ENCODE measurements around the gene NBAS.

Gene NBAS

DNA sequence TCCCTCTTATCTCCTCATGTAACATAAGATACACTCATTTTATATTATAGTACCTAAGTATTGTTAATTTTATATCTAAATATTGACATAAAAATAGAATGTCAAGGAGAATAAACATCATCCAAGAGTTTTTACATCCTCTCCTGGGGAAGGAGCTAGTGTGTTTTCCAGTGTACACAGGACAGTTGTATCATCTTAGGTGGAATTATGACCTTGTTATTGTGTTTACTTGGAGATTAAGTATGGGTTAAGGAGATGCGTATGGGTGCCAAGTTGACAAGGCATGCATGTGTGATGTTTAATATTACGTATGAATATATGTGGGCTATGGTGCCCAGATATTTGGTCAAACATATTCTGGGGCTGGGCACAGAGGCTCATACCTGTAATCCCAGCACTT lies 19.3 kb upstream of the NBAS start:
- H3K9me3 ChIP-seq (ENCODE audit: control insufficient read depth, insufficient read depth, low read depth, low read length) = no peaks in the 10 kb centered on the region
- ChIA-PET POLR2A (no interaction called here), CTCF (interaction anchor here (1.0 kb wide), 1 partner anchor 11 kb away, joined by 3 read pairs; no protein-coding TSS in a partner anchor)
- no peak overlapping the region for H3K27ac ChIP-seq (ENCODE audit: extremely low read depth, low read depth, low read length)
- no peak for TF ChIP-seq ZFP41 (tag by site-specific recombination; IDR thresholded peaks at IDR 0.05; ENCODE audit: borderline replicate concordance)
- no peaks in the 10 kb centered on the region for H3K36me3 ChIP-seq (ENCODE audit: control insufficient read depth in 2 of 2, insufficient read depth in 1 of 2, low read length in 2 of 2)
- no peak overlapping the region for H3K4me3 ChIP-seq (ENCODE audit: low read depth, low read length)
- no peaks in the 10 kb centered on the region for H3K4me1 ChIP-seq (ENCODE audit: control insufficient read depth, insufficient read depth, low read length)

DNA sequence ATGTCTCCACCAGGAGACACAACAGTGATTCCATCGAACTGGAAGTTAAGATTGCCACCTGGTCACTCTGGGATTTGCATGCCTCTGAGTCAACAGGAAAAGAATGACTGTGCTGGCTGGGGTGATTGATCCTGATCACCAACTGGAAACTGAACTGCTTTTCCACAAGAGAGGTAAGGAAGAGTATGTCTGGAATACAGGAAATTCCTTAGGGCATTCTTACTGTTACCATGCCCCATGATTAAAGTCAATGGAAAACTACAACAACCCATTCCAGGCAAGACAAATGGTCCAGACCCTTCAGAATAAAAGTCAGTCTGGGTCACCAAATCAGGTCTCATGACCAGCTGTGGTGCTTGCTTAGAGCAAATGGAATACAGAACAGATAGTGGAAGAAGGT lies 18.5 kb upstream of the NBAS start:
- CTCF ChIA-PET = interaction anchor here (0.9 to 1.0 kb wide), 3 partner anchors 9 to 522 kb away, joined by 3 to 4 read pairs (median 3); no protein-coding TSS in a partner anchor
- TF ChIP-seq SP2 (tag by site-specific recombination; IDR thresholded peaks at IDR 0.05) (no peak), ZBTB21 (tag by site-specific recombination; IDR thresholded peaks at IDR 0.05) (no peak), ZSCAN5A (tag by site-specific recombination; IDR thresholded peaks at IDR 0.05) (no peak), ZNF473 (tag by site-specific recombination; IDR thresholded peaks at IDR 0.05) (no peak), ZNF274 (IDR thresholded peaks at IDR 0.05; ENCODE audit: low read length) (no peak), ZNF274 (tag by site-specific recombination; IDR thresholded peaks at IDR 0.05; ENCODE audit: borderline replicate concordance) (no peak), ZNF121 (tag by site-specific recombination; IDR thresholded peaks at IDR 0.05) (no peak), ZXDB (tag by site-specific recombination; IDR thresholded peaks at IDR 0.05) (no peak), ZNF416 (tag by site-specific recombination; IDR thresholded peaks at IDR 0.05) (no peak), KLF9 (tag by site-specific recombination; IDR thresholded peaks at IDR 0.05; ENCODE audit: low read depth) (no peak), ZNF426 (tag by site-specific recombination; IDR thresholded peaks at IDR 0.05) (no peak), ZNF76 (tag by site-specific recombination; IDR thresholded peaks at IDR 0.05; ENCODE audit: borderline replicate concordance, low read depth) (no peak), IKZF3 (tag by site-specific recombination; IDR thresholded peaks at IDR 0.05) (no peak), YY2 (tag by site-specific recombination; IDR thresholded peaks at IDR 0.05) (no peak), ZNF521 (tag by site-specific recombination; IDR thresholded peaks at IDR 0.05) (no peak), OVOL3 (tag by site-specific recombination; IDR thresholded peaks at IDR 0.05) (no peak), ZNF24 (tag by site-specific recombination; IDR thresholded peaks at IDR 0.05) (no peak)
- TF ChIP-seq, protein P1, sequence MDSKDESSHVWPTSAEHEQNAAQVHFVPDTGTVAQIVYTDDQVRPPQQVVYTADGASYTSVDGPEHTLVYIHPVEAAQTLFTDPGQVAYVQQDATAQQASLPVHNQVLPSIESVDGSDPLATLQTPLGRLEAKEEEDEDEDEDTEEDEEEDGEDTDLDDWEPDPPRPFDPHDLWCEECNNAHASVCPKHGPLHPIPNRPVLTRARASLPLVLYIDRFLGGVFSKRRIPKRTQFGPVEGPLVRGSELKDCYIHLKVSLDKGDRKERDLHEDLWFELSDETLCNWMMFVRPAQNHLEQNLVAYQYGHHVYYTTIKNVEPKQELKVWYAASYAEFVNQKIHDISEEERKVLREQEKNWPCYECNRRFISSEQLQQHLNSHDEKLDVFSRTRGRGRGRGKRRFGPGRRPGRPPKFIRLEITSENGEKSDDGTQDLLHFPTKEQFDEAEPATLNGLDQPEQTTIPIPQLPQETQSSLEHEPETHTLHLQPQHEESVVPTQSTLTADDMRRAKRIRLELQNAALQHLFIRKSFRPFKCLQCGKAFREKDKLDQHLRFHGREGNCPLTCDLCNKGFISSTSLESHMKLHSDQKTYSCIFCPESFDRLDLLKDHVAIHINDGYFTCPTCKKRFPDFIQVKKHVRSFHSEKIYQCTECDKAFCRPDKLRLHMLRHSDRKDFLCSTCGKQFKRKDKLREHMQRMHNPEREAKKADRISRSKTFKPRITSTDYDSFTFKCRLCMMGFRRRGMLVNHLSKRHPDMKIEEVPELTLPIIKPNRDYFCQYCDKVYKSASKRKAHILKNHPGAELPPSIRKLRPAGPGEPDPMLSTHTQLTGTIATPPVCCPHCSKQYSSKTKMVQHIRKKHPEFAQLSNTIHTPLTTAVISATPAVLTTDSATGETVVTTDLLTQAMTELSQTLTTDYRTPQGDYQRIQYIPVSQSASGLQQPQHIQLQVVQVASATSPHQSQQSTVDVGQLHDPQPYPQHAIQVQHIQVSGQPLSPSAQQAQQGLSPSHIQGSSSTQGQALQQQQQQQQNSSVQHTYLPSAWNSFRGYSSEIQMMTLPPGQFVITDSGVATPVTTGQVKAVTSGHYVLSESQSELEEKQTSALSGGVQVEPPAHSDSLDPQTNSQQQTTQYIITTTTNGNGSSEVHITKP (tag by site-specific recombination; IDR thresholded peaks at IDR 0.05) = no peak
- TF ChIP-seq, protein P2, sequence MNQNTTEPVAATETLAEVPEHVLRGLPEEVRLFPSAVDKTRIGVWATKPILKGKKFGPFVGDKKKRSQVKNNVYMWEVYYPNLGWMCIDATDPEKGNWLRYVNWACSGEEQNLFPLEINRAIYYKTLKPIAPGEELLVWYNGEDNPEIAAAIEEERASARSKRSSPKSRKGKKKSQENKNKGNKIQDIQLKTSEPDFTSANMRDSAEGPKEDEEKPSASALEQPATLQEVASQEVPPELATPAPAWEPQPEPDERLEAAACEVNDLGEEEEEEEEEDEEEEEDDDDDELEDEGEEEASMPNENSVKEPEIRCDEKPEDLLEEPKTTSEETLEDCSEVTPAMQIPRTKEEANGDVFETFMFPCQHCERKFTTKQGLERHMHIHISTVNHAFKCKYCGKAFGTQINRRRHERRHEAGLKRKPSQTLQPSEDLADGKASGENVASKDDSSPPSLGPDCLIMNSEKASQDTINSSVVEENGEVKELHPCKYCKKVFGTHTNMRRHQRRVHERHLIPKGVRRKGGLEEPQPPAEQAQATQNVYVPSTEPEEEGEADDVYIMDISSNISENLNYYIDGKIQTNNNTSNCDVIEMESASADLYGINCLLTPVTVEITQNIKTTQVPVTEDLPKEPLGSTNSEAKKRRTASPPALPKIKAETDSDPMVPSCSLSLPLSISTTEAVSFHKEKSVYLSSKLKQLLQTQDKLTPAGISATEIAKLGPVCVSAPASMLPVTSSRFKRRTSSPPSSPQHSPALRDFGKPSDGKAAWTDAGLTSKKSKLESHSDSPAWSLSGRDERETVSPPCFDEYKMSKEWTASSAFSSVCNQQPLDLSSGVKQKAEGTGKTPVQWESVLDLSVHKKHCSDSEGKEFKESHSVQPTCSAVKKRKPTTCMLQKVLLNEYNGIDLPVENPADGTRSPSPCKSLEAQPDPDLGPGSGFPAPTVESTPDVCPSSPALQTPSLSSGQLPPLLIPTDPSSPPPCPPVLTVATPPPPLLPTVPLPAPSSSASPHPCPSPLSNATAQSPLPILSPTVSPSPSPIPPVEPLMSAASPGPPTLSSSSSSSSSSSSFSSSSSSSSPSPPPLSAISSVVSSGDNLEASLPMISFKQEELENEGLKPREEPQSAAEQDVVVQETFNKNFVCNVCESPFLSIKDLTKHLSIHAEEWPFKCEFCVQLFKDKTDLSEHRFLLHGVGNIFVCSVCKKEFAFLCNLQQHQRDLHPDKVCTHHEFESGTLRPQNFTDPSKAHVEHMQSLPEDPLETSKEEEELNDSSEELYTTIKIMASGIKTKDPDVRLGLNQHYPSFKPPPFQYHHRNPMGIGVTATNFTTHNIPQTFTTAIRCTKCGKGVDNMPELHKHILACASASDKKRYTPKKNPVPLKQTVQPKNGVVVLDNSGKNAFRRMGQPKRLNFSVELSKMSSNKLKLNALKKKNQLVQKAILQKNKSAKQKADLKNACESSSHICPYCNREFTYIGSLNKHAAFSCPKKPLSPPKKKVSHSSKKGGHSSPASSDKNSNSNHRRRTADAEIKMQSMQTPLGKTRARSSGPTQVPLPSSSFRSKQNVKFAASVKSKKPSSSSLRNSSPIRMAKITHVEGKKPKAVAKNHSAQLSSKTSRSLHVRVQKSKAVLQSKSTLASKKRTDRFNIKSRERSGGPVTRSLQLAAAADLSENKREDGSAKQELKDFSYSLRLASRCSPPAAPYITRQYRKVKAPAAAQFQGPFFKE (tag by site-specific recombination; IDR thresholded peaks at IDR 0.05; ENCODE audit: borderline replicate concordance) = no peak
- TF ChIP-seq, protein P3, sequence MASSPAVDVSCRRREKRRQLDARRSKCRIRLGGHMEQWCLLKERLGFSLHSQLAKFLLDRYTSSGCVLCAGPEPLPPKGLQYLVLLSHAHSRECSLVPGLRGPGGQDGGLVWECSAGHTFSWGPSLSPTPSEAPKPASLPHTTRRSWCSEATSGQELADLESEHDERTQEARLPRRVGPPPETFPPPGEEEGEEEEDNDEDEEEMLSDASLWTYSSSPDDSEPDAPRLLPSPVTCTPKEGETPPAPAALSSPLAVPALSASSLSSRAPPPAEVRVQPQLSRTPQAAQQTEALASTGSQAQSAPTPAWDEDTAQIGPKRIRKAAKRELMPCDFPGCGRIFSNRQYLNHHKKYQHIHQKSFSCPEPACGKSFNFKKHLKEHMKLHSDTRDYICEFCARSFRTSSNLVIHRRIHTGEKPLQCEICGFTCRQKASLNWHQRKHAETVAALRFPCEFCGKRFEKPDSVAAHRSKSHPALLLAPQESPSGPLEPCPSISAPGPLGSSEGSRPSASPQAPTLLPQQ (tag by site-specific recombination; IDR thresholded peaks at IDR 0.05) = no peak
- no peaks in the 10 kb centered on the region for H3K9me3 ChIP-seq (ENCODE audit: control insufficient read depth, insufficient read depth, low read depth, low read length)
- POLR2A ChIA-PET = no interaction called here
- H3K27ac ChIP-seq (ENCODE audit: extremely low read depth, low read depth, low read length) = no peak overlapping the region
- H3K36me3 ChIP-seq (ENCODE audit: control insufficient read depth in 2 of 2, insufficient read depth in 1 of 2, low read length in 2 of 2) = no peaks in the 10 kb centered on the region
- H3K4me1 ChIP-seq (ENCODE audit: control insufficient read depth, insufficient read depth, low read length) = no peaks in the 10 kb centered on the region
- no peak overlapping the region for H3K4me3 ChIP-seq (ENCODE audit: low read depth, low read length)
